ENCODE data around the gene TBX20.
"Not testable (repeated sequence)": the region's sequence is repeated elsewhere in the genome, so short reads cannot be mapped to it uniquely, and the experiment has no call there.

Gene TBX20

GRCh38 chr7:35220176-35220575, 33.7 kb downstream of the TBX20 start:
- DNase-seq = not testable (repeated sequence)

GRCh38 chr7:35216033-35216432, 37.9 kb downstream of the TBX20 start:
- DNase-seq = not testable (repeated sequence)

DNA sequence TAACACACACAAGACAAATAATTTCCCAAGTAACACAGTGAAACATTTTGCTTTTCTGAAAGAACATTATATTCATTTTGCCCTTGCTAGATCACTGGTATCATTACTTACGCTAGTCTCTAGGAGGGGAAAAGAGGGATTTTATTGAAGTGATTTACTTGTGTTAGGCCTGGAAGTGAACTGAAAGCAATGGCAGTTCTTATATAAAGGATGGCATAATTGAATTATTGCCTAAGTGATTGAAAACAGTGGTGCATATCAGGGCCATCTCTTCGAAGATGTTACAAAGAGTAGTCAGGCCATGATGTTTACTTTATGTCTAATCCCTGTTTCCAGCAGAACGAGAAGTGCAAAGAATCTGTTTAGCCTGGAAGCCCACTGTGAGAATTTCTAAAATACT, 38.8 kb downstream of the TBX20 start:
- DNase-seq = not testable (repeated sequence)

- not testable (repeated sequence) for DNase-seq
These were observed 47.0 kb downstream of the TBX20 start for GRCh38 chr7:35206924-35207323.

DNA sequence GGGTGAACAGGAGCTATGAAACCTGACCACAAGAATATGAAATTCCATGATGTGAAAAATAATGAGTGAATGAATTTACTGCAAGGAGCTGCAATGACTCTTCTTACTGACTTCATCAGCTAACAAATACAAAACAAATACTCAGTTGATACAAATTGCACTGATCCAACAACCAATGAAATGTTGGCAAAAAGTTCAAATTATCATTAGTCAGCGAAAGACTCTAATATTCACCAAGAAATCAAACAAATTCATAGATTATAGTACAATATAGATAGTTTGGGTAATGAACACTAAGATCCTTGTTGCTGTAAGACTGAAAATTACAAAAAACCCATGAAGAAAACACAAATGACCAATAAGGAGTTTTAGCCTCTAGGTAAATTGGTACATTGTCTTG, 49.0 kb downstream of the TBX20 start:
- not testable (repeated sequence) for DNase-seq

DNA sequence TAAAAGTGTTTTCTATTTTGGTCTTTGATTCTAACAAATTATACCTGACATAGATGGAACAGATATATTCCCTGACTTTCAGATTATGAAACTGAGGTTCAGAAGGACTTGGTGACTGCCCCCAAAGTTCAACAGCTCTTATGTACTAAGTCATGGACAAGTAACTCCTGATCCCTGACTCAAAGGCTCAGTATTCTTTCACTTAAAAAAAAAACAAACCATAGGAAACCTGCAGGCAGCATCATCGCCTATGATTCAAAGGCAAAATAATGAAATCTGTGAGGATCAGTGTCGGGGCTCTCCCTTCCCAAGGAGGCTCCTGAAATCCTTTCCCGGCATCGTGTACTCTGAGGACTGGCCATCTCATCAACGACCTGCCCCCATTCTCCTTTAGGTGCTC, 49.9 kb downstream of the TBX20 start:
- DNase-seq = not testable (repeated sequence)

GRCh38 chr7:35202353-35202752, 51.5 kb downstream of the TBX20 start:
- not testable (repeated sequence) for DNase-seq

DNA sequence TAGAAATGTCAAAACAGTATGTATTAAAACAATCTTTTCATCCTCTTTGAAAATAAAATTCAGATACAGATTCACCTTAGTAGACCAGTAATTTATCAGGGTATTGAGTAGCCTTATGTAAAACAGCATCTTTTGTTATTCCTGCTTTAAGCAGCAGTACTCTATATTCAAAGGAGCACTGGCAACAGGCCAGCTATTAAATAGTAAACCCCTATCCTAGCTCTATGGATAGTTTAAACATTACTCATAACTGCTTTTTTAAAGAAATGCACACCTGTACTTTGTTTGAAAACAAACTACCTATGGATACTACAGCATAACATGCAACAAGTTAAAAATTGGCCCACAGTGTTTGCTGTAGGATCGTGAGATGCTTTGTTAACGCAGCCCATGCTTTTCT, 53.7 kb downstream of the TBX20 start:
- DNase-seq = not testable (repeated sequence)

DNA sequence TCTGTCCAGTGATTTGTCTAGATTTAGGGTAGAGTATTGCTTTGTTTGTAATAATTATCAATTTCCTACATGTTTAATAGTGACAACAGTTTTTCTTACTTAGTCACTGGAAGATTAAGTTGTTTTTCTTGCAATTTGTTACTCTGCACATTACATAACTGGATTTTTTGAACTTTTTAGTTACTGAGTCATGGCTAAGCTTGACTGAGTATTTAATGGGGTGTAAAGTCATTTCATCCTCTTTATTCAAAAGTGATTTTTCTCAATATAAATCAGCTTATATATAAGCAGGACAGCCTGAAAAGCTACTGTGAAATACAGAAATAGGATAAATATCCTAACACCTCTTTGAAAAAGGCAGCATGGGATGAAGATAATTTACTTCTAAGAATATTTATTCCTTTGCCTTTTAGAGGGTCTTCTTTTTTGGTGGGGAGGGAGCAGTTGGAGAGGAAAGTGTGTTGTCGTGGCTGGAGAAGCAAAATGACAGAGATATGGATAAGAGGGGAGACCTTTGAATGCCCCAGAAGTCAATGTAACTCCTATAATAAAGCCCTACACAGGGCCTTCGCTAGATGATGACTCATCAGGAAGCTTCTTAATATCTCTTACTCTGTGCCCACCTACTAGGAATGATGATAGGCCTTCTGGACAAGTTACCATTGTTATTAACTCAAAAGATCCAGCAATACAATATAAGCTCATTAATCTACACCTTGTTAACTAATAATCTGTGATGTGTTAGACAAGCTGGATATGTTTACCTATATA, 55.3 kb downstream of the TBX20 start:
- DNase-seq = not testable (repeated sequence)

DNA sequence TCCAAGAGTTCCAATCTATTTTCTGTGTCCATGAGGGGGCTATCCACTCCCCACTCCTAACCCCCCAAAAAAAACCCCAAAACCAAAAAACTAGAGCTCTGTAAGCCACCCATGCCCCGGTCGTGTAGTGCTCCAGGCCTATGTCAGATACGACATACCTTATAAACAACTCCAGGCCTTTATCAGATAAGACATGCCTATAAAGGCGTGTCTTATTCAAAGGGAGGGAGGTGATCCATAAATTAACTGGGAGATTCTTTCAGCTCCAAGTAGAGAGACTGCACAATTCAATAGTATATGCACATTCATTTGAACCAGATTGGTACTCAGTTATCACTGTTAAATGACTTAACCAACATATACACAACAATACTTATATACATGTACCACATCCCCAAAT, 62.3 kb downstream of the TBX20 start:
- DNase-seq = not testable (repeated sequence)

DNA sequence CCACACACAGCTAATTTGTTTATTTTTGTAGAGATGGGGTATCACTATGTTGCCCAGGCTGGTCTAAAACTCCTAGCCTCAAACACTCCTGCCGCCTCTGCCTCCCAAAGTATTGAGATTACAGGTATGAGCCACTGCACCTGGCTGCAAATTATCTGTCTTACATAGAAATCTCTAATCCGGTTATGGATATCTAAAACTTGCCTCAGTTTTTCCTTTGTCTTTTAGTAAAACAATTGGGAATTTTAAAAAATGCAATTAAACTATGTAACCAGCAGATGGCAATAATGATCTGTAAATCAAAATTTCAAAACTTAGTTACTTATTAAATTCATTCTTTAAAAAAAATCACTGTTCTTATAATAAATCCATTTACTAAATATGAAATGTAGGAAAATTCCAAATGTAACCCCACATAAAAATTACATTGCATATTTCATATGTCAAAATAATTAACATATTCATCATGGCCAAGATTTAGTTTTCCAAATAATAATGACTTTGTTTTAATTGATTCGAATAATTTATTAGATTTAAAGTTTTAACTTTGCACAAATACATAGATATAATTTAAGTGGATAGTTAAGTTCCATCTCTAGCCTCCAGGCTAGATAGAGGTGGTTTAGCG, 63.6 kb downstream of the TBX20 start:
- not testable (repeated sequence) for DNase-seq

DNA sequence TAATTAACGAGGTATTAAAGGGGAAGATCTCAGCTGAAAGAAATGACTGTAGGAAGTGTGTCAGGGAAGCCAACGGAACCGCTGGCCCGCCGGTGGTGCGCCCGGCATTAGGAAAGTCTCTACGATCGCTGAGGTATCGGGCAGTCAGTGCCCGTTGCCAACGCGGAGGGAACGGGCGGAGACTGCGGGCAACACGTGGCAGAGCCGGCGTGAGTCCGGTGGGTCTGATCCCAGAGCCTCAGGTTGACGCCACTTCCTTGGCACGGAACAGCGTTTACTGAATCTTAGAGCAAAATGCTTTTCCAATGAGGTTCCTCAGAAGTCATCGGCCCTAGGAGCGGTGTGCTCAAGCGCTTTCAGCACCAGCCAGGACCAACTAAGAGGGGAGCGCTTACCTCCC, 67.1 kb downstream of the TBX20 start:
- DNase-seq = not testable (repeated sequence)

DNA sequence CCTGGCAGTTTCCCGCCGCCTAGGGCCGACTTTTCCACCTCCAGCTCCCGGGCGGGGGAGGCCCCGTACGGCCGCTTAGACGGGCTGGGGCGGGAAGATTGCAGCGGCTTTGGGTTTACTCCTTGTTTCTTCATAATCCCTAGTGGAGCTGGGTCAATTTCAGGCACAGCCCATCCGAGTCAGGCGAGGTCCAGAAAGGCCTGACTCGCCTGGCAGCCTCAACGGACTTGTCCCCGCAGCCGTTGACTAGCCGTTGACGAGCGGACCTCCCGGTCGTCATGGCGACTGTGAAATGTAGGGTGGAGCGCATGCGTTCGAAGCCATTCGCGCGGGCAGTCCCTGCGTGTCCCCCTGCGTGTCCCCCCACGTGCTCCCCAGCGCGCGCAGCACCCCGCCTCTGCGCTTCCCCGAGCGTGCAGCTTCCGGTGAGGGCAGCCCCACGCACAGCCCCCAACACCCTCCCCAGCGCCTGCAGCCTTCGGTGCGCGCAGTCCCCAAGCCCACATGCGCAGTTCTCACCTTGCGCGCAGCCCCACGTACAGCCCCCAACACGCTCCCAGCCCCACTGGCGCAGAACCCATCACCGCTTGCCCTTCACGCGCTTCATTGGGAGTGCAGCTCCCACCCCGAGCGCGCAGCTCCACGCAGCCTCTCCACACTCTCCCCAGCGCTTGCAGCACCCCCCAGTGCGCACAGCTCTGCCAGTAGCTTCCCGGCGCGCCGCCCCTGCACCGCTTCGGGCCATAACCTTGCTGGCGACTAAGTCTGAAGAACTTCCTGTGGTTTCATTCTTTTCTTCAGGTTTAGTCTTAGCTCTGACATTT, 67.8 kb downstream of the TBX20 start:
- DNase-seq = no peak

DNA sequence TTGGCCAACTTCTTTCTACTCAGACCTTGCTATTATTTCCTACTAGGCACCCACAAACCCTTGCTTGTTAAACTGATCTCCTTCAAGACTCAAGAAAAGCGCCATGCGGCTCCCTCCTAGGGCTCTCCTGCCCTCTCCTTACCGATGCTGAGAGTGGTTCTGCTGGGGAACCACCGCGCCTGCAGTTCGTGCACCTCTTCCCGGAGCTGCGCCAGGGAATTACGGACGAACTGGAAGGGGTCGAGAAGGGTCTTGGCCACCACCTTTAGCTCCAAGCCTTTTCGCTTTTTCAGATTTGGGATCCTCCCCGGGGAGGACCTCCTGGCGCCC, 68.4 kb downstream of the TBX20 start:
- not testable (repeated sequence) for DNase-seq

GRCh38 chr7:35184961-35185360, 68.9 kb downstream of the TBX20 start:
- not testable (repeated sequence) for DNase-seq

- DNase-seq = not testable (repeated sequence)
These were observed 69.9 kb downstream of the TBX20 start for GRCh38 chr7:35183873-35184503.

- not testable (repeated sequence) for DNase-seq
These were observed 73.2 kb downstream of the TBX20 start for GRCh38 chr7:35180665-35181064.

DNA sequence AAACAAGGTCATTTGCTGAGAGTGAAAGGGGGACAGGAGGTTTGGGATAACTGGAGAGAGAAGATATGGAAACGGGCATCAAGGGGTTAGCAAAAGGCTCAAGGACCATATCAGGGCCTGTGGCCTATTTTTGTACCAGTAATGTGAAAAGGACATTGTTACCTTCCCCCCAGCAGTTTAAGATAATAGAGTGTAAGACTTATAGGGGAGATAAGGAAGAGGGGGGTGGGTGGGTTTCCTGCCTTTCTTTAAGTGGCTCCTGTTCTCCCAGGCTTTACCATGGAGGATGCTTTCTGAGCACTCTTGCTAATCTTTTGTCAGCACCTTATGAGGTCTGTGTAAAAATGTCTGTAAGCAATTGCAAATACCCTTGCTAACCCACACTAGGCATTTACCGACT, 80.7 kb downstream of the TBX20 start:
- not testable (repeated sequence) for DNase-seq

DNA sequence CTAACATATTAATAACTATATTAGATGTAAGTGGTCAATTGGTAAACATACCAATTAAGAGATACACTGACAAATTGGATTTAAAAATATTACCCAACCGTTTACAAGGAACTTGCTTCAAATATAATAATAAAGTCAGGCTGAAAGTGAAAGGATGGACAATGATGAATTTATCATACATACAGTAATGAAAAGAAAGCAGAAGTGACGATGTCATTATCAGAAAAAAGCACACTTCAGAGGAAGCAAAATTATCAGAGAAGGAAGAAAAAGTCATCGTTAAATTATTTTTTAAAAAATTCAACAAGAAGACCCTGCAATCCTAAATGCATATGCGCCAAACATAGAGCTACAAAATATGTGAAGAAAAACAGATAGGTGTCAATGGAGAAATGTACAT, 81.8 kb downstream of the TBX20 start:
- not testable (repeated sequence) for DNase-seq

DNA sequence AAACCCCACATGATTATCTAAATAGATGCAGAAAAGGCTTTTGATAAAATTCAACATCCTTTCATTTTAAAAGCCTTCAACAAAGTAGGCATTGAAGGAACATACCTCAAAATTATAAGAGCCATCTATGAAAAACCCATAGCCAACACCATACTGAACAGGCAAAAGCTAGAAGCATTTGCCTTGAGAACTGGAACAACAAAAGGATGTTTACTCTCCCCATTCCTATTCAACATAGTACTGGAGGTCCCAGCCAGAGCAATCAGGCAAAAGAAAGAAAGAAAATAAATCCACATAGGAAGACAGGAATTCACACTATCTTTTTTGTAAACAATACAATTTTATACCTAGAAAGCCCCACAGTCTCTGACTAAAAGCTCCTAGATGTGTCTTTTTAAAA, 86.2 kb downstream of the TBX20 start:
- not testable (repeated sequence) for DNase-seq

- DNase-seq = not testable (repeated sequence)
These were observed 86.7 kb downstream of the TBX20 start for GRCh38 chr7:35167158-35167557.

- not testable (repeated sequence) for DNase-seq
These were observed 92.7 kb downstream of the TBX20 start for GRCh38 chr7:35161059-35161740.
